Measurements from ENCODE around the gene HUNK. TPM values are rescaled to one million over a fixed set of nuclear protein-coding genes. Genes with fewer than 3 reads are reported as not detected.

Gene HUNK
- total RNA-seq, 4 donors from 2014 or later = 0.42 to 3.2 (median 1.0) TPM

- Histone ChIP-seq H3K36me3 (no peaks in the 10 kb centered on the region), H3K4me1 (peaks cover 0 to 8% (median 5%) of the 10 kb centered on the region in 4 donors), H3K4me3 (no peak overlapping the region), H3K27me3 (peaks cover 0 to 21% (median 0%) of the 10 kb centered on the region in 4 donors), H3K27ac (replicated peaks in 1 of 4) (no peak overlapping the region), H3K9me3 (no peaks in the 10 kb centered on the region)
- WGBS = 94% methylated on average over 8 of the region's 9 CpGs
- intact Hi-C loops (cut with DNase I) = no loop called here
- no peak for DNase-seq (ENCODE audit: extremely low spot score)
- TF ChIP-seq POLR2AphosphoS5 (IDR thresholded peaks at IDR 0.05) = no peak
- TF ChIP-seq EP300 (IDR thresholded peaks at IDR 0.05) = no peak
- TF ChIP-seq CTCF (IDR thresholded peaks at IDR 0.05) = no peak
- no peak for TF ChIP-seq POLR2A (IDR thresholded peaks at IDR 0.05; ENCODE audit: low read depth)
Observed at GRCh38 chr21:31912501-31912900, 39.7 kb downstream of the HUNK start.

GRCh38 chr21:31913182-31913608 lies 40.4 kb downstream of the HUNK start:
- no peaks in the 10 kb centered on the region for H3K36me3 ChIP-seq
- no peak overlapping the region for H3K27ac ChIP-seq (replicated peaks in 1 of 4)
- TF ChIP-seq POLR2A (IDR thresholded peaks at IDR 0.05; ENCODE audit: low read depth) (no peak), EP300 (IDR thresholded peaks at IDR 0.05) (no peak), CTCF (IDR thresholded peaks at IDR 0.05) (no peak), POLR2AphosphoS5 (IDR thresholded peaks at IDR 0.05) (no peak)
- intact Hi-C loops (cut with DNase I) = no loop called here
- no peaks in the 10 kb centered on the region for H3K9me3 ChIP-seq
- no peak overlapping the region for H3K4me3 ChIP-seq
- 89% methylated on average over 5 of the region's 5 CpGs for WGBS
- DNase-seq (ENCODE audit: extremely low spot score) = no peak
- peaks cover 0 to 8% (median 3%) of the 10 kb centered on the region in 4 donors for H3K4me1 ChIP-seq
- H3K27me3 ChIP-seq = peaks cover 0 to 15% (median 0%) of the 10 kb centered on the region in 4 donors

GRCh38 chr21:31914472-31914871 lies 41.7 kb downstream of the HUNK start:
- H3K36me3 ChIP-seq = no peaks in the 10 kb centered on the region
- WGBS = 77% methylated on average over 4 of the region's 4 CpGs
- no peak for DNase-seq (ENCODE audit: extremely low spot score)
- intact Hi-C loops (cut with DNase I) = no loop called here
- H3K4me1 ChIP-seq = peaks cover 0 to 1% (median 0%) of the 10 kb centered on the region in 4 donors
- peaks cover 0 to 11% (median 0%) of the 10 kb centered on the region in 4 donors for H3K27me3 ChIP-seq
- H3K9me3 ChIP-seq = no peaks in the 10 kb centered on the region
- H3K4me3 ChIP-seq = no peak overlapping the region
- TF ChIP-seq EP300 (IDR thresholded peaks at IDR 0.05) (no peak), POLR2A (IDR thresholded peaks at IDR 0.05; ENCODE audit: low read depth) (no peak), CTCF (IDR thresholded peaks at IDR 0.05) (no peak), POLR2AphosphoS5 (IDR thresholded peaks at IDR 0.05) (no peak)
- no peak overlapping the region for H3K27ac ChIP-seq (replicated peaks in 1 of 4)

GRCh38 chr21:31915566-31915965 lies 42.7 kb downstream of the HUNK start:
- H3K27ac ChIP-seq (replicated peaks in 1 of 4) = no peak overlapping the region
- intact Hi-C loops (cut with DNase I) = no loop called here
- H3K36me3 ChIP-seq = no peaks in the 10 kb centered on the region
- no peaks in the 10 kb centered on the region for H3K4me1 ChIP-seq
- TF ChIP-seq CTCF (IDR thresholded peaks at IDR 0.05) (no peak), POLR2A (IDR thresholded peaks at IDR 0.05; ENCODE audit: low read depth) (no peak), EP300 (IDR thresholded peaks at IDR 0.05) (no peak), POLR2AphosphoS5 (IDR thresholded peaks at IDR 0.05) (no peak)
- 91% methylated on average over 3 of the region's 3 CpGs for WGBS
- DNase-seq (ENCODE audit: extremely low spot score) = no peak
- H3K27me3 ChIP-seq = peaks cover 0 to 11% (median 0%) of the 10 kb centered on the region in 4 donors
- H3K9me3 ChIP-seq = no peaks in the 10 kb centered on the region
- no peak overlapping the region for H3K4me3 ChIP-seq

GRCh38 chr21:31917108-31917507 lies 44.3 kb downstream of the HUNK start:
- WGBS = 92% methylated on average over 7 of the region's 7 CpGs
- no peaks in the 10 kb centered on the region for H3K9me3 ChIP-seq
- no peaks in the 10 kb centered on the region for H3K36me3 ChIP-seq
- H3K4me1 ChIP-seq = no peaks in the 10 kb centered on the region
- no peak overlapping the region for H3K4me3 ChIP-seq
- H3K27ac ChIP-seq (replicated peaks in 1 of 4) = no peak overlapping the region
- no peak for DNase-seq (ENCODE audit: extremely low spot score)
- TF ChIP-seq EP300 (IDR thresholded peaks at IDR 0.05) (no peak), POLR2A (IDR thresholded peaks at IDR 0.05; ENCODE audit: low read depth) (no peak), POLR2AphosphoS5 (IDR thresholded peaks at IDR 0.05) (no peak), CTCF (IDR thresholded peaks at IDR 0.05) (no peak)
- peaks cover 0 to under 1% (median 0%) of the 10 kb centered on the region in 4 donors for H3K27me3 ChIP-seq
- intact Hi-C loops (cut with DNase I) = no loop called here
